HL-60/S4 (cell line): ENCODE measurements around the gene CD82.

ENCODE experiments used
- in situ Hi-C: fragments of 300-500 bp; cut with MboI; formaldehyde crosslinking; loops from 2 replicates; pipeline ENCODE4 v1.14.3; 2022; ENCODE audit warnings: low sequenced_read_pairs

The CD82 gene, protein sequence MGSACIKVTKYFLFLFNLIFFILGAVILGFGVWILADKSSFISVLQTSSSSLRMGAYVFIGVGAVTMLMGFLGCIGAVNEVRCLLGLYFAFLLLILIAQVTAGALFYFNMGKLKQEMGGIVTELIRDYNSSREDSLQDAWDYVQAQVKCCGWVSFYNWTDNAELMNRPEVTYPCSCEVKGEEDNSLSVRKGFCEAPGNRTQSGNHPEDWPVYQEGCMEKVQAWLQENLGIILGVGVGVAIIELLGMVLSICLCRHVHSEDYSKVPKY

DNA sequence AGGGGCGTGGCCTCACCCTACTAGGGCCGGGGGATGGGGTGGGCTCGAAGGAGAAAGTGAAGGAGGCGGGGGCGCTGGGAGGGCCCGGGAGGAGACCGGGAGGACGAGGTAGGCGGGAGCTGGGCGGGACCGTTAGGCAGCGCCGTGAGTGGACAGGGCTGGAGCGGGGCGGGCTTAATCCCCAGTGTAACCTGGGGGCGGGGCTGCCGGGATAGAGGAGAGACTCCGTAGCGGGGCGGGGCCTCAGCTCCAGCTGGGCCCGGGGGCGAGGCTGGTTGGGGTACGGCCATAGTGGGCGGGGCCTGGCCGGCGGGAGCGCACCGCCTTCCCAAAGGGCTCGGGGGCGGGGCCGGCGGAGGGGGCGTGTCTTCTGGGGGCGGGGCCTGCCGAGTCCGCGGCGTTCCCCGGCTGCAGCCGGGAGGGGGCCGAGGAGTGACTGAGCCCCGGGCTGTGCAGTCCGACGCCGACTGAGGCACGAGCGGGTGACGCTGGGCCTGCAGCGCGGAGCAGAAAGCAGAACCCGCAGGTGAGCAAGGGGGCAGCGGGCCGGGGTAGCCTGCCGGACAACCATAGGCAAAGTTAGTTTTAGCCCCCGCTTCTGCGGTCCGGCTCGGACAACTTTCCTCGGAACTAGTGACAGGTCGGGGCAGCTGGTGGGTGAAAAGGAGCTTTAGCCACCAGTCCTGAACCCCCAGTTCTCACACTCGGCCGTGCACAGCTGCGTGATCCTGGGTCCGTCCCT, at the start of gene CD82:
CD82 (plus strand) TSS at position 453 of the 742 bp plus-strand sequence. CDS start 29,000 bp downstream, outside the sequence.
- in situ Hi-C loops: loop anchor here (25.0 kb wide), 1 partner anchor 347 kb away; no protein-coding TSS in a partner anchor

DNA sequence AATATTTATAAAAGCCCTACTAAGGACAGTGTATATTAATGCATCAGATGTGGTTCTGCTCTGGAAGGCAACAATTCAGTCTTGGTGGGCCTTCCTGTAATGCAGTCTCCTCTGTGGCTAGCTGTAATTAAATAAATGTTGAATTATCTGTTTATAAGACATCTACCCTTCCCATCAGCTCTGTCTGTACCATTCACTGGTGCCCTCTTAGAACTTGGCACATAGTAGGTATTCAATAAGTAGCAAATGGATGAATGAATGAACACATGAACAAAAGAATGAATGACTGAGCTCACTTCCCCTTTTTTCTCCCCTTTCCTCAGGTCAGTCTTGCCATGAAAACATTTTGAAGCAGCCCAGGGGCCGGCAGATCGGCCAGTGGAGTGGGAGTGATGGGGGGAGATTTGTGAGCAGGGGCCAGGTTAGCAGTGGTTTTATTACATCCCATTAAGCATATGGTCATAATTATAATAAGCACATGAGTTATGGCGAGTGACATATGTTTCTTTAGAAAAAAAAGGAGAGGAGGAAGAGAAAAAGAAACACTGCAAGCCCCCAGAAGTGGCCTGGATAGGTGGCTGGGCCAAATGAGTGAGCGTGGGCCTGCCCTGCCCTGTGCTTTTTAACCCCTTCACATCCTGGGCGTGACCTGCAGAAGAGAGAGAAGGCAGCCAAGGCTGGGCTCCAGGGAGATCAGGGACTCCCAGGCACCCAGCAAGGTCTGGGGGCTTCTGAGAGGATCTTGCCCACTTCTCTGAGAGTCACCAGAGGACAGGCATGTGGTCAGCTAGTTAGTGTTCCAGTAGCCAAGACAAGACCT, 48.6 kb upstream of the CD82 start:
- in situ Hi-C loops: no loop called here

DNA sequence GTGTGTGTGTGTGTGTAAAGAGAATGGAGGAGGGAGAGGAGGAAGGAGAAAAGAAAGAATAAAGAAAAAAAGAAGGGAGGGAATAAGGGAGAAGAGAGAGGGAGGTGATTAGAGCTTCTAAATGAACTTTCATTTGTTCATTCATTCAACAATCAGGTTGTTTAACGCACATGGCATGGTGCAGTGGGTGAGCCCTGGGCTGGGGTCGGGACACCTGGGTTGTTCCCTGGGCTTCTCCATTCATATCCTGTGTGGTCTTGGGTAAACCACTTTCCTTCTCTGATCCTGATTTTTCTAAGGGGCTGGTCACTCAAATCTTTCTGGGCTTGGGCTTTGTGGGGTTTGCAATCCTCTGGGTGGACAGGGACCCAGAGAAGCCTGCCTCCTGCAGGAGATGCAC, 47.9 kb upstream of the CD82 start:
- in situ Hi-C loops: no loop called here

GRCh38 chr11:44518968-44519550, 46.4 kb upstream of the CD82 start:
- in situ Hi-C loops: no loop called here

DNA sequence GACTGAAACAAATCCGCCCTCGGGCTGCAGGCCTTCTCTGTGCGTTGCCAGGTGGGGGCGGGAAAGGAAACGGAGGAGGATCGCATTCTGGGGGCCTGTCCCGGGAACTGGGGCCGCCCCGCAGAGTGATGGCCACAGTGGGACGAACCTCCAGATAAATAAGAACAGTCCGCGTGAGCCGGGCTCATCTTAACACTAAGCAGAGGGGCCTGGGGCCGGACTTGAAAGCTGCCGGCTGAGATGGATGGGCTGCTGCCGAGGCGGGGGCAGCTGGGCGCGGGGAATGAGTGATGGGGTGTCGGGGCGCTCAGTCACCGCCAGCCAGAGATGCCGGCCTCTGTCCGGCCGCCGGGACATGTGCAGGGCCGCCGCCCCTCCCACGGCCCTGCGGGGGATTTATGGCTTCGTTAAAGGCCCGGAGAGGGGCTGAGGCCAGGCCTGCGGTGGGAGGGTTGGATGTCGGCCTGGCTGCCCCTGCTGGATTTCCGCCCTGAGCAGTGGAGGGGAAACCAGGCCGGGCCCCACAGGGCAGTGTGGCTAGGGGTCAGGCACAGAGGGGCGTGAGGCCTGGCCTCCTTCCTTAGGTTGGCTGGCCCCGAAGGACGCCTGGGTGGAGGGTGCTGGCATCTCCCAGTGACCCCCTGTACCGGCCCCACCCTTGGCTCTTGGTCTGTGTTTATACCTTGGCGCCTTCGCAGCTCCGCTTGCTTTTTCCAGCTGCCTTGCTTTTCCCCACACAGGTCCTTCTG, 45.3 kb upstream of the CD82 start:
- in situ Hi-C loops: no loop called here

DNA sequence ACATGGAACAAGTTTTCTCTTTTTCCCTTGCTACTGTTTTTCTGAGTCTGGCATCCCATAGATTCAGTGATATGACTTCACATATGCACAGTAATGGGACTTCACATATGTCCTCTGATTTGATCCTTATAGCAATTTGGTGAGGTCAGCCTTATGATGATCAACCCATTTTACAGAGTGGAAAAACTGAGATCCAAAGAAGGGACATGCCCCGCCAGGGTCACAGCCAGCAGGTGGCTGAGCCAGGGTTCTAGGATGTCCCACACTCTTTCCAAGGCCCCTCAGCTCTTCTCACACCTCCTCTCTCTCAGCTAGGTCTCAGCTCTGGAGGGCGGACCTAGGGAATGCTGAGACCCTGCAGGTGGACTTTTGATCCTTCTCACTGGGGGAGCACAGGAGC, 44.3 kb upstream of the CD82 start:
- in situ Hi-C loops: no loop called here

DNA sequence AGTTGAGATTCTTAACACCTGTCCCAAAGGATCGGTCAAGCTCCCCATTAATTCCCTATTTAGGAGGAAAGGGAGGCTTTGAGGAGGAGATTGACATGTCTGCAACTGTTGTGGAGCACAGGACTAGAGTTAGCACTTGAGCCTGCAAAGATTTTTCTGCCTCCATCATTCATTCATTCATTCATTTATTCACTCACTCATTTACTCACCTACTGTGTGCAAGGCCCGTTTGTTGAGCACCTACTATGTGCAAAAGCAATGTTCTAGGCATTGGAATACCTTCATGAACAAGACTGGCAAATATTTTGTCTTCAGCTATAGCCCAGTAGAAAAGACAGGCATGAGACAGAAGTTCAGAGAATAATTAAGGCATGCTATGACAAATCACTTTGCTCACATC, 43.2 kb upstream of the CD82 start:
- in situ Hi-C loops: no loop called here

- in situ Hi-C loops: no loop called here
These were observed 41.1 kb upstream of the CD82 start for GRCh38 chr11:44524346-44524745.

GRCh38 chr11:44524751-44525201, 40.7 kb upstream of the CD82 start:
- in situ Hi-C loops: no loop called here

- in situ Hi-C loops: no loop called here
These were observed 39.8 kb upstream of the CD82 start for GRCh38 chr11:44525473-44526252.

DNA sequence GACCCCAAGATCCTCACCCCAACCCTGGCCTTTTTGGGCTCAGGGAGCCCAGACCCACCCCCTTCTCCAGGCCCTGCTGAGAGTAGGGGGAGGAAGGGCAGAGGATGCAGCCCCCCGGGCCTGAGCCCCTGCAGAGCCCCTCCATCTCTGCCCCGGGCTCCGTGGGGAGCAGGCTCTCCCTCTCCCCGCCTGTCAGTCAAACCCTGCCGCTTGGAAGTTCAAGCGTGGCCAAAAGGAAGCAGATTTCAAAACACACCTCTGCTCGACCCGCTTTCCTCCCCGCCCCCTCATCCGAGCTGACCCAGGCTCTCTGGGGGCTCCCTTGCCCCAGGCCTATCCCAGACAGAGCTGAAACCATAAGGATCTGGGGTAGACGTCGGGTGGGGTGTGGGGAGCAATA, 39.0 kb upstream of the CD82 start:
- in situ Hi-C loops: no loop called here

DNA sequence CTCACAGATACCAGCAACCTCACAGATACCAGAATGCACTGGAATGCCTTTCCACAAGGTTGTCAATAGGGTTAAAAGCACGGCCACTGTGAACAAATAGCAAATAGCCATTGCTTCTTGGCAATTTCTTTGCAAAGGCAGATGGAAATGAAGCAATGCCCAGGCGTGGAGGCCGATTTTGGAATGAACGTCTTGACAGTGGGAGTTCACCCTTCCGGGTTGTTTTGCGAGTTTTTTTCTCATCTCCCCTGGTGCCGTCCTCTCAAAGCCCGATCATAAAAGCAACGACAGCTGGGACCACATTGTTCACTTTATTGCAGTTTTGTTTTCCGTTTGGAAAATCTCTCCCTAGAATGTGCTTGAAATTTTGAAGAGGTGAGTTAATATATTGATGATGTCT, 38.0 kb upstream of the CD82 start:
- in situ Hi-C loops: no loop called here

- in situ Hi-C loops: no loop called here
These were observed 37.4 kb upstream of the CD82 start for GRCh38 chr11:44528103-44528502.

- in situ Hi-C loops: no loop called here
These were observed 36.9 kb upstream of the CD82 start for GRCh38 chr11:44528581-44528980.

DNA sequence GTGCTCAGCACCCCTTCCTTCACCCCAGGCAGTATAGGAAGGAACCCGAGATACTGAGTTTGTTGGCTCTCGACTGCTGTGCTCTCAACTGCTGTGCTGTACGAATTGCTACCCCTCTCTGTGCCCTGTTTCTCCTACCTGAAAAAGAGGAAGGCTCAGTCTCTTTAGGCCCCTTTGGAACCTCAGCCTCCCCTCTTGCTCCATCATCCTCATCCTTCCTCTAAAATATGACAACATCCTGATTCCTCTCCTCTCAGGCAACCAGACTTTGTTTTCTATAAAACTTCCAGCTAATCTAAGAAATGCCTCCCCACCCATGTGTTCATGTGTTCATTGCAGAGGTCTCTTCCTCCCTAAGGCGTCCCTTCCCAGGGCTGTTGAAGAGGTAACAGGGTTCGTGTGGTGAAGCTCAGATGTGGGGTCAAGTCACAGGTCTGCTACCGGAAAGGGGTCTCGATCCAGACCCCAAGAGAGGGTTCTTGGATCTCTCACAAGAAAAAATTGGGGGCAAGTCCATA, 35.5 kb upstream of the CD82 start:
- in situ Hi-C loops: loop anchor here (10.0 kb wide), 2 partner anchors 235 to 425 kb away; no protein-coding TSS in a partner anchor

- in situ Hi-C loops: loop anchor here (10.0 kb wide), 2 partner anchors 236 to 426 kb away; no protein-coding TSS in a partner anchor
These were observed 34.9 kb upstream of the CD82 start for GRCh38 chr11:44530413-44531115.

DNA sequence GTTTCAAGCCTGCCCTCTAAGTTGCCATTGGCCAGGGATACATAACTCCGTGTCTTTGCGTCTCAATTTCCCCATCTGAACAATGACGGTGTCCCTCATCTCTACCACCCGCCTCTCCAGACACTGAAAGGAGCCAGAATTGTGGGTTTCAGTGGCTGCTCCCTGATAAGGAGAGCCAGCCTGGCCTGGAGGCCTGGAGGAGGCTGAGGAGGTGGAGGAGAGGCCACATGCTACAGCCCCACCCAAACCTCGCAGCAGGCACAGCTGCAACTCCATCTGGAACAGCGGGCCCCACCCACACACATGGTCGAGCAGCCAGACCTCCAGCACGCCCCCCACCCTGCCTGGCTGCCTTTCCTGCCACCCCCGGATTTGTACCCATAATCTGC, 34.4 kb upstream of the CD82 start:
- in situ Hi-C loops: loop anchor here (10.0 kb wide), 2 partner anchors 236 to 426 kb away; no protein-coding TSS in a partner anchor

- in situ Hi-C loops: loop anchor here (10.0 kb wide), 2 partner anchors 237 to 427 kb away; no protein-coding TSS in a partner anchor
These were observed 33.8 kb upstream of the CD82 start for GRCh38 chr11:44531636-44532035.
